MG63 (cell line): Measurements from ENCODE around the gene STARD5. TPM values are rescaled to one million over a fixed set of nuclear protein-coding genes. Genes with fewer than 3 reads are reported as not detected.
A peak's percentile ranks its signal among the peaks of the same experiment; 100 is the strongest.

Experiments used
- DNase-seq: peaks from one replicate; pipeline ENCODE4 v3.0.0-alpha.2; 2020
- H3K27me3 ChIP-seq: fragments of 250-450 bp; sonication (Bioruptor Pico); 2 replicates; pipeline ENCODE4 v1.5.1; 2020; ENCODE audit warnings: mild to moderate bottlenecking, moderate library complexity
- H3K36me3 ChIP-seq: fragments of 250-450 bp; sonication (Bioruptor Pico); 2 replicates; pipeline ENCODE4 v1.5.1; 2020; ENCODE audit warnings: mild to moderate bottlenecking, moderate library complexity
- H3K4me3 ChIP-seq: fragments of 250-450 bp; sonication (Bioruptor Pico); 2 replicates; pipeline ENCODE4 v1.5.1; 2020; ENCODE audit warnings: mild to moderate bottlenecking, moderate library complexity
- H3K9me3 ChIP-seq: fragments of 250-450 bp; sonication (Bioruptor Pico); 2 replicates; pipeline ENCODE4 v1.5.1; 2020; ENCODE audit warnings: mild to moderate bottlenecking, moderate library complexity
- total RNA-seq: library from RNA; depleted of rRNA; stranded (reverse); fragments of >200 nt; shearing (Covaris generic); gene quantifications from 2 replicates; pipeline ENCODE4 v1.2.3, GENCODE V29; 2014; ENCODE audit warnings: low replicate concordance

Gene STARD5
- total RNA-seq, 1 experiment from 2014 or later, result 3.4 TPM

DNA sequence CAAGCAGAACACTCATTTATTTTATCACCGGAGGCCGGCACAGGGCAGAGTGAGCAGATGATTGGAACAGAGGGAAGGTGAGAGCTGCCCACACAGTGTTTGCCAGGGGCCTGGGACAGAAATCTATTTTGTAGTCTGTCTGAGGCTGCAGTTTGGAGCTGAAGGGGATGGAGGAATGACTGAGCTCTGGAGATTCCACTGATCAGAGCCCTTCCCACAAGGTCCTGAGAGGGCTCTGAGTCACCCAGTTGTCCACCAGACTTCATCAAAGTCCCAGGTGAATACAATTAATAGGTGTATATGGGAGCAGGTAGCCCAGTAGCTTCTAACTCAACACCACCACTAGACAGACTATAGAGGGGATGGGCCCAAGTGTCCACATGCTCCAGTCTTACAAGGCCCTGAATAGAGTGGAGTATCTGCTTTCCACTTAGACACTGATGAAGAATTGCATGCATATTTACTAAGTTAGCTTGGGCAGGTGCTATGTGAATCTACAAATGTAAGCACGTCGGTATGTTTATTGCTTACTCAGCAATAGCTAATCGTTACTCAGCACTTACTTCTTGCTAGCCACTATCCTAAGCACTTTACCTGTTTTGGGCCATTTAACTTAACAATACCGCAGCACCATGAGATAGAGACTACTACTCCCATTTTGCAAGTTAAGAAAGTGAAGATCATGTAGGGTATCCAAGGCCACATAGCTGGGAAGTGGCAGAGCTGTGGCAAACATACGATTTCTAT is 2.7 kb upstream of the STARD5 start:
- H3K4me3 ChIP-seq, result no peak overlapping the region
- no peaks in the 10 kb centered on the region for H3K9me3 ChIP-seq
- H3K27me3 ChIP-seq, result no peaks in the 10 kb centered on the region
- H3K36me3 ChIP-seq, result no peaks in the 10 kb centered on the region
- no peak for DNase-seq

DNA sequence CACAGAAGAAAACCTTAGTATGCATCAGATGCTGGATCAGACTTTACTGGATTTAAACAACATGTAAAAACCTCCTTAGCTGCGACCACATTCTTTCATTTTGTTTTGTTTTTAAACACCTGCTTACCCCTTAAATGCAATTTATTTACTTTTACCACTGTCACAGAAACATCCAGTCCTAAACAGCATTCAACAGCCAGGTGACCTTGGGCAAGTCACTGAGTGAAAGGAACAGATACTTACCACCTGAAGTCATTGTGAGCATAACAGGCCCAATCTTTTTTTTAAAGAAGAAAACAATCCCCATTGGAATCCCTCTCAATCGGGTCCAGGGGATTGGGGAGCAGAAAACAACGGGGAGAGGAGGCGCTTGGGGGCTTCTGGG is 390 bp downstream of the STARD5 start:
- DNase-seq, result no peak
- peak overlapping the region; percentile 62 for H3K4me3 ChIP-seq
- no peaks in the 10 kb centered on the region for H3K9me3 ChIP-seq
- H3K36me3 ChIP-seq, result peaks cover 4% of the 10 kb centered on the region; the same call in 1 of the 2 replicates
- H3K27me3 ChIP-seq, result no peaks in the 10 kb centered on the region

DNA sequence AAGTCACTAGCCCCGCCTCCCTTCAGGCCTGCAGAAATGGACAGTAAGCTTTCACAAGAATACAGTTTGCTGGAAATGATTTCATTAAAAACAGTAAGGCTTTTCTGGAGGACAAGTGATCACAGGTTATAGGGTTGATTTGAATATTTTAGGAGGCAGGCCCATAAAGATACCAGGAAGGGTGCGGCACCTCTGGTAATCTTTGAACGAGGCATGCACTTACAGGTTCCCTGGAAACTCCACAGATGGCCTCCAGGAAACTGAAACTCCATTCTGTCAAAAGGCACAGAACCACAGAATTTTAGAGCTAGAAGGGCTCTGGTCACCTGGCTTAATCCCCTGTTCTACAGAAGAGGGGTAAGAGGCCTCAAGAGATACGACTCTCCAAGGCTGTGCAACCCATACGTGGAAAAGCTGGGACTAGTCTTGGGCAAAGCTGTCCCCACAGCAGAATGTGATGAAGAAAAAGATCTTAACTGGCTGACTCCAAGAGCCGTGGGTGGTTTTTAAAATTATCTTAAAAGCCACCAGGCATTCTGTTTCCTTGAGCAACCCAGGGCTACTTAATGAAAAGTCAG is 1.2 kb downstream of the STARD5 start:
- H3K36me3 ChIP-seq, result peaks cover 10% of the 10 kb centered on the region; the same call in 1 of the 2 replicates
- no peak overlapping the region for H3K4me3 ChIP-seq
- H3K9me3 ChIP-seq, result no peaks in the 10 kb centered on the region
- DNase-seq, result no peak
- H3K27me3 ChIP-seq, result no peaks in the 10 kb centered on the region

DNA sequence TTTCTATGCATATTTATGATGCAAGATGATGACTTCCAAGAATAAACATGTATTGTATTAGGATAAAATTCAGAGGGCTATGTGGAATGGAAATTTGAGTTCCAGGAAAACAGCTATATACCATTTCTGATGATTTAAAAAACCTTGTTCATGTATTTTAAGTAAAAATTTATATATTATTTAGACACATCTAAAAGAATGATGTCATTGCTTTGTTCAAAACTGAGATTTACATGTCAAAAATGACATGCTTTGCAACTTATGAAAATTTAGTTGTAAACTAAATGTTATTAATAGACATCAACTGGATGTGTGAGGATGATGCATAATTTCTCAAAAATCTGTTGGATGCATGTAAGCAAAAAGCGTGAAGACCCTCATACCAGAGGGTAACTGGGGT is 2.3 kb downstream of the STARD5 start:
- peaks cover 14% of the 10 kb centered on the region for H3K36me3 ChIP-seq
- no peak overlapping the region for H3K4me3 ChIP-seq
- no peaks in the 10 kb centered on the region for H3K9me3 ChIP-seq
- DNase-seq, result no peak
- H3K27me3 ChIP-seq, result no peaks in the 10 kb centered on the region

DNA sequence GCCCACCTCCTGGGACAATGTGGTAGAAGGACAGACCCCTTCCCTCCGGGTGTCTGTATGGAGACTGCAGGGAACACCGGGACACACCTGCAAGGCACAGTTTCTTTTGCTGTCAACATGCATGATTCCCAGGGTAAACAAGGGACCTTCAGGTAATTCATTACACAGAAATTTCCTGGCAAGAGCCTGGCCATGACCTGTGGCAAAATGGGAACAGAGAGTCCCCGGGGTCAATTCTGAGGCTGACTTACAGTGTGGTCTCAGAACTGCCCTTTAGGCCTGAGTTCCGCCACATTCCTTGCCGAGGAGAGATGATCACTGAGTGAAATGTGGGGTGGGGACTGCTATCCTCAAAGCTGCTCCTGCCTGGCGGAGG is 6.3 kb downstream of the STARD5 start:
- Histone ChIP-seq H3K36me3 (peaks cover 18% of the 10 kb centered on the region), H3K9me3 (no peaks in the 10 kb centered on the region), H3K4me3 (no peak overlapping the region), H3K27me3 (no peaks in the 10 kb centered on the region)
- DNase-seq, result no peak

DNA sequence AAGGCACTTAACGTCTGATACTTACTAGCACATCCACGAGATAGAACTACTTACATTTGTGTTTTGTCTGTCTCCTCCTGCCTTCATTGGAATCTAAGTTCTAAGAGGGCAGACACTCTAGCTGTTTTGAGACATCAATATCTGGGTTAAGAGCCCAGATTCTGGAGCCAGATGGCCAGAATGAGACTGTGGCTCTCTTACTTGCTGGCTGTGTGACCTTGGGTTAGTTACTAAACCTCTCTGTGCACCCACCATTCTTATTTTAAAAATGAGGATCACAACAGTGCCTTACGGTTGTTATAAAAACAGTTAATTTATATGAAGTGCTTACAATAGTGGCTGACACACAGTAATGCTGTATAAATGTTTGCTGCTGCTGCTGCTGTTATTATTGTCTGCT is 7.7 kb downstream of the STARD5 start:
- Histone ChIP-seq H3K9me3 (no peaks in the 10 kb centered on the region), H3K4me3 (no peak overlapping the region), H3K27me3 (no peaks in the 10 kb centered on the region), H3K36me3 (peaks cover 29% of the 10 kb centered on the region)
- no peak for DNase-seq

DNA sequence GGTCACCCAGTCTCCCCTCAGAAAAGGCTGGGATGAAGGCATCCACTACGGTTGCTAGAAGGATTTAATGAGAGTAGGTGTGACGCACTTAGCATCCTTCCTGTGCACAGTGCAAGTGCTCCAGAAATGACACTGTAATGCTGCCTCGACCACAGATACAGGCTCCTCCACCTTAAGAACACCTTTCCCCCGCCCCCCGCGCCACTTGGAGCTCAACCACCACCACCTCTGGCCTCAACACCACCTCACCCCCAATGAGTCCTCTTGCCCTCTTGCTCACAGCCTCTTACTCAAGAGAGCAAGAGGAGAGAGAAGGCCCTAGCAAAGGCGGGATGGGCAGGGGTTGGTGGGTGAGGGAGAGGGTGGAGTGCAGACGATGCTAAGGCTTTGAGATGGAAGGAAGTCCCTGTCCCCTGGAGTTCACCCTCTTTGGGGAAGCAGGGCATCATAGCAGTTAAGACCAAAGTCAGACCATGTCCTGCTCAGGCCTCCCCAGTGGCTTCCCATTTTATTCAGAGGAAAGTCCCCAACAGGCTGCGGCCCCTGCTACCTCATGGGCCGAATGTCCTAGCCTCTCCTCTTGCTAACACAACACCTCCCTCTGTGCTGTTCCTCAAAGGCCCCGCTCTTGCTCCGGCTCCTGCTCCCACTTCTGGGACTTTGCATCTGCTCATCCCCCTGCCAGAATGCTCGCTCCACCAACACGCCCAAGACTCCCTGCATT is 8.3 kb downstream of the STARD5 start:
- Histone ChIP-seq H3K9me3 (no peaks in the 10 kb centered on the region), H3K4me3 (no peak overlapping the region), H3K36me3 (peaks cover 29% of the 10 kb centered on the region), H3K27me3 (no peaks in the 10 kb centered on the region)
- DNase-seq, result no peak

DNA sequence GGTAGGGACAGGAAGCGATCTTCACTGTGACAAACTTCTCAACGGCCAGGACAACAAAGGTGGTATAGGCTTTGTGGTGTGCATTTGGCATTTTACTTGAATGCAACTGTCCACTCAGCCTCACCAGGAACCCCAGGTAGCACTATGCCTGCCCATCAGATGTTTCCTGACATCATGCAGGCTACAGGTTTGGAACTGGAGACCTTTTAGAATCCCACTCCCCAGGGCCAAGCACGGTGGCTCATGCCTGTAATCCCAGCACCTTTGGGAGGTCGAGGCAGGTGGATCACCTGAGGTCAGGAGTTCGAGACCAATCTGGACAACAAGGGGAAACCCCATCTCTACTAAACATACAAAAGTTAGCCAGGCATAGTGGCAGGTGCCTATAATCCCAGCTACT is 9.6 kb downstream of the STARD5 start:
- DNase-seq, result no peak
- H3K27me3 ChIP-seq, result no peaks in the 10 kb centered on the region
- H3K9me3 ChIP-seq, result no peaks in the 10 kb centered on the region

DNA sequence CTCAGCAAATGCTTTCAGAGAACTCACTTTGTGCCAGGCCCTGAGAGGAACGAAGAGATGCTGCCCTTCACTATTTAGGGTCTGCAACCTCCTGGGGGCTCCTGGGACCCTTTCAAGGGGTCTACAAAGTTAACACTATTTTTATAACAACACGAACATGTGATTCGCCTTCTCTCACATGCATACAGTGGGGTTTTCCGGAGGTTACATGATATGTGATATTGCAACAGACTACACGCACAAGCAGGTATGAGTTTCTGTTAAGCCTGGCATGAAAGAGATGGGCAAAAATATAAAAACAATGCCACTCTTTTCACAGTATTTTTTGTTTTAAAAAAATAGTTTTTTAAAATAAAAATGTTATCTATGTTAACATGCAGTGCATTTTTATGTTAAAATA is 10.3 kb downstream of the STARD5 start:
- no peak overlapping the region for H3K4me3 ChIP-seq
- H3K27me3 ChIP-seq, result no peaks in the 10 kb centered on the region
- no peaks in the 10 kb centered on the region for H3K9me3 ChIP-seq
- H3K36me3 ChIP-seq, result peaks cover 28% of the 10 kb centered on the region
- no peak for DNase-seq

More for the DNA sequence above, 9.6 kb downstream of the STARD5 start:
- no peak overlapping the region for H3K4me3 ChIP-seq
- peaks cover 26% of the 10 kb centered on the region for H3K36me3 ChIP-seq

DNA sequence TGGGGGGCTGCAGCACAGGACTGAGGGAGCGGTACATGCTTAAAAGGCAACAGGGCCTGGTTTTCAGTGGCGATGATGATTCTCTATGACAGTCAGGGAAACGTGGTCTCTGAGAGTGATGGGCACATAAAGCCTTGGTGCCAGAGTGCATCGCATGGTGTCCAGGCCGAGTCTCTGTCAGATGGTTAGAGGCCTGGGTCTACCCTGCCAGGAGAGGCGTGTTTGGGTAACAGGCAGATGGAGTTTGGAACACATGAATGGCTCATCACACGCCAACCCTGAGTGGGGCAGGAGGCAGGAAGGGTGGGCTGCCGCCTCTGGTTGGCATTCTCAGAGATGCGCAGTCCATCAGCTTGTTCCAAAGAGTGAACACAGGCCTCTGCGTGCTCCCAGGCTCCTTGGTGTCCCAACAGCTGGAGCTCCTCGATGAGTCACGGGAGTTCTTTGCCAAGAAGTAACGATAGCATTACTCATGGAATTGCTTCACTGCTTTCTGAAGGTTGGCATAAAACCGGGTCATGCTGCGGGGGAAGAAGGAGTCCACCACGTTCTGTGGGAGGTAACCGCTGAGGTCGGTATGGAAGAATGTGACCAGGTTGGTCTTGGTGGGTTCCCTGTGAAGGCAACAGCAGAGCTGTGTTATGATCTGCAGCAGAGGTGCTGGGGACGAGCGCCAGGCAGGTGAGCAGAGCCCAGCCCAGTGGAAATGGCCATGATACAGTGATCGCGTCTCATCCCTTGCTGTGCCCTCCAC is 11.0 kb downstream of the STARD5 start:
- Histone ChIP-seq H3K9me3 (no peaks in the 10 kb centered on the region), H3K4me3 (no peak overlapping the region), H3K36me3 (peaks cover 22% of the 10 kb centered on the region), H3K27me3 (no peaks in the 10 kb centered on the region)
- peak; percentile 99 for DNase-seq

DNA sequence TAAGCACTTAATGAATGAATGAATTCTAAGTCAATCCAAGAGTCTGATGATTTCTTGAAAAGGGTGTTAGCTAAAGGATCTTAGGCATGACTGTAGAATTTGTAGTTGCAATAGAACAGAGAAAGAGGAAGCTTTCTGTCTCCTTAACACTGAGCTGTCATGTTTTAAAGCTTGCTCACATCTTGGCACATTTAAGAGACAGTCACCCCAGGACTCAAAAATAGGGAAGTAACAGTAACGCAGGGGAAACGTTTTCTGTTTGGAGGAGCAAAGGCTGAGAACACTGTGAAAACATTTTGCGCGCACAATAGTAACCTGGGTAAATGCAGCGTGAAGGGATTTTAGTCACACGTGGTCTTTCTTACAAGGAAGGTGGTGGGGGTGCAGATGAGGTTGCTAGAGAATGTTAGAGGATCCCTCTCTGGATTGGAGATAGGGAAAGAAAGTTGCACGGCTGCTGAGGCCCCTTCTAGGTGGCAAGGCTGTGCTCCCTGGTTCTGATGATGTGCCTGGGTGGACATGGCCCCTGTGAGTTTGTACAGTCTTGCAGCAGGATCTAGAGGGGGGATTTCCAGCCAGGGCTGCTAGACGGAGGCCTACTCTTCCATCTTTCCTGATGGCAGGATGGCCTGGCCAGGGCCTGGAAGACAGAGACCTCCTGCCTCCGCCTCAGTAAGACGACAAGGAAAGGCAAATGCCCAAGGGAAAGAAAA is 12.0 kb downstream of the STARD5 start:
- no peaks in the 10 kb centered on the region for H3K9me3 ChIP-seq
- H3K4me3 ChIP-seq, result no peak overlapping the region
- no peaks in the 10 kb centered on the region for H3K27me3 ChIP-seq
- DNase-seq, result no peak
- peaks cover 18% of the 10 kb centered on the region for H3K36me3 ChIP-seq

DNA sequence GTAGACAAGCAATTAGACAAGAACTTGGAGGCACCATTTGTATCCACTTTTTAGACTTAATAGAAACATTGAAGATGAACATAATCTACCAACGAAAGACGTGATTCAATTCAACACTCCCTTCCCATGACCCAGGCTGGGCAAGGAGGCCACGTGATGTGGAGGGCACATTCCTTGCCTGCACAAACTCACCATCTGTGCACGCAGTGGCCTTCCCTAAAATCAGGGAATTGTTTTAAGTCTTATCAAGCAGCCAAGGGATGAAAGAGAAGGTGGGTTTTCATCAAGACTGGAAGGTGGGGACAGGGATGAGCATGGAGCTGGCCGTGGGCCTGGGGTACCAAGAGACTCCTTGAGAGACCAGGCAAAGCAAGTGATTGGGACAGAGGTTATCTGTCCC is 13.5 kb downstream of the STARD5 start:
- peaks cover 18% of the 10 kb centered on the region for H3K36me3 ChIP-seq
- no peaks in the 10 kb centered on the region for H3K9me3 ChIP-seq
- no peak overlapping the region for H3K4me3 ChIP-seq
- H3K27me3 ChIP-seq, result no peaks in the 10 kb centered on the region
- no peak for DNase-seq

DNA sequence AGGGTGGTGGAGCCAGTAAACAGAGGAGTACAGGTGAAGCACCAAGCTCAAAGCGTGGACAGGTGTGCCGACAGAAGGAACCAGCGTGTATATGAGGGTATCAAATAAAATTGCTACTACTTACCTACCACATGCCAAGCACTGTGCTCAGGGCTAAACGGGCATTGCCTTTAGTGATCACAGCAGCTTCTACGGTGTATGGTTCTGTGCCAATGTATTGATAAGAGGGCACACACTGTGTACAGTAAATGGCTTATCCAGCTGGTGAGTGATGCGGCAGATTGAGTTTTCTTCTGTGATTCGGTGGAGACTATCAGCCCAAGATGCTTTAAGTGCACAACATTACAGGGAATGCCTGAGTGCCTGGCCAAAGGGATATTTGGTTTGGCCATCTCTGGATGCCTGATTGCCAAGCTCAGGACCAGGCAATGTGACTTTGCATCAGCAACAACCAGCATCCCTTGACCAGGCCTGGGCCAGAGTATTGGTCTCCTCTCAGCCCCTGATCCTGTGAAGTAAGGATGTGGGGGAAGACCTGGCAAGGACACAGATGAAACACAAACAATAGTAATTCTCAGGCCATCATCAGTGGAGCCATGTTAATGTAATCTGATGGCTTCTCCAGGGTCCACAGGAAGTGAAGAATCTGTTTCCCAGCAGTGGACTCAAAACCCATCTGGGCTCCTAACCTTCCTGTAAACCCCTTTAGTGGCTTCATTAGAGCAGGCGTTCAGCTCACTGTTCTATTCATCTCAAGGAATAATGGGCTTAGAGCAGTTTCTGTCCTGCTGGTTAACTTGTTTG is 14.1 kb downstream of the STARD5 start:
- Histone ChIP-seq H3K9me3 (no peaks in the 10 kb centered on the region), H3K36me3 (peaks cover 18% of the 10 kb centered on the region), H3K27me3 (no peaks in the 10 kb centered on the region), H3K4me3 (no peak overlapping the region)
- peak; percentile 52 for DNase-seq

DNA sequence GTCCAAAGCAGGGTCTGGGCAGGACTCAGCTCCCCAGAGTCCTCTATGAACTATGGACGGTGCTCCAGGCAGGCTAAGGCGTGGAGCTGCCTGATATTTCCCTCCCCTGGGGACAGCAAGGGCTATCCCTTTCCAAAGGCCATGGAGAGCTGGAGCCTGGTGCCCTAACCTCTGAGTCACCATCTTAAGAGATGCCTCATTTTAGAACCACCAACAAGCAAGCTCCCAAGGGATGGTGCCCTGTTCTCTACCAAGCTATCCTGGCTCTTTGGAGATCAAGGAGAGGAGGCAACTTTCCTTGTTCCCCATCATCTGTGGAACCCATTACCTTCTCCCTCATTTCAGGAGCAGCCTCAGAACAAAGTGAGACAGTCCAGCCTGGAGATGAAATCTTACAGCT is 15.7 kb downstream of the STARD5 start:
- no peaks in the 10 kb centered on the region for H3K9me3 ChIP-seq
- DNase-seq, result peak; percentile 19
- peaks cover 14% of the 10 kb centered on the region for H3K36me3 ChIP-seq
- no peaks in the 10 kb centered on the region for H3K27me3 ChIP-seq
- H3K4me3 ChIP-seq, result no peak overlapping the region

DNA sequence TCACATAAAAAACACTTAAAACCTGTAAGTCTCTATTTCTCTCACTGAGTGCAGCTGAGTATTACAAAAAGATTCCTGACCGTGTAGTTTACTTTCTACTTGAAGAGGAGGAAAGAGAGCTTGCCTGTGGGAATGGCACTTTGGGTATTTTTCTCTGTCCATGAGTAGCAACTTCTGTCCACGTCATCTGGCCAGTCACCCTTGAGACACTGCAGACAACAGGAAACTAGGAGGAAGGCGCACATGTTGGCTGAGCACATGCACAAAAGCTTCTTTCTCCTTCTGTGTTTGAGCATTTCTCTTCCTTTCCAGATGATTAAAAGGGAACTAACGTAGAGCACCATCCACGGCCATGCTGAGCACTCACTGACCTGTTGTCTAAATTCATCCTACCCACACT is 19.7 kb downstream of the STARD5 start:
- peaks cover 3% of the 10 kb centered on the region; the same call in 1 of the 2 replicates for H3K36me3 ChIP-seq
- H3K27me3 ChIP-seq, result no peaks in the 10 kb centered on the region
- H3K9me3 ChIP-seq, result no peaks in the 10 kb centered on the region
- DNase-seq, result no peak
- no peak overlapping the region for H3K4me3 ChIP-seq
